ENCODE measurements around the gene GNAS-AS1.

Gene GNAS-AS1

DNA sequence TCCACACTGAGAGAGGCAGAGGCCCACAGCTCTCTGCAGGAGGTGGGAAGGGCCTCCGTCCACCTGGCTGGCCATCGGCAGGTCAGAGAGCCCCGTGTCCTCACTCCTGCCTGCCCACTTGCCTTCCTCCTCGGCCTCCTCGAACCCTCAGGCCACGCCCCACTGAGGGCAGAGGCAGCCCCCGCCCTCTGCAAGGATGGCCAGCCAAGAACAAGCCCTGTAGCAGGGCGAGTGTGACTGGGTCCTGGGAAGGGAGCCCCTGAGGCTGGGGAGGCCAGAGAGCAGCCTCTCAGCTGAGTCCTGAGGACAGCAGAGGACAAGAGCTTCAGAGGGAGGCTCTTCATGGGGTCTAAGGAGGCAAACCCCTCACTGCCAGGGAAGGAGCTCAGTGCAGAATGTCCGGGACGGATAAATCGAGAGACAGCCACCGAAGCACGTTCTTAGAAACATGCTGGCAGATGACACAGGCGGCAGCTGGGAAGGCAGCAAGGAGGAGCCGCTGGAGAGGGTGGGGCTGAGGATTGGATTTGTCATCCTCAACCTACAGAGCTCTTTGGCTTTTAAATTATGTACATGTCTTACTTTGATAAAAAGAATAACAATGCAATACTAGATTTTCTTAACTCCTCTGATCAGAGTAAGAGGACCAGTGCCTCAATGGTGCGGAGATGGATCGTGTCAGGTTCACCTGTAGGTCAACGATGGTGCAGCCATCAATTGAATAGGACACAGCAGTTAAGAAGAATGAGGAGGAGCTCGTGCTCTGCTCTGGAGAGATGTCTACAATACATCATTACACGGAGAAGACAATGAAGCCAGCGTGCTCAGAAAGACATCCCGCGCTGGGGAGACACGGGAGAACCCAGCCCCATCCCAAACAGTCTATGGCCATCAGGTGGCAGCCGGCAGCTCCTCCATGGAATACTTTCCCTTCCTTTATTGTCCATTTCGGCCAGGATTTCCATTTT, 53.0 kb downstream of the GNAS-AS1 start:
- Histone ChIP-seq H2BK120ac (ENCODE audit: insufficient read depth, low read length, poor library complexity) (no peak overlapping the region), H3K4me2 (ENCODE audit: low read length) (no peak overlapping the region), H4K91ac (ENCODE audit: low read depth, low read length) (no peak overlapping the region), H3K4me1 (ENCODE audit: control insufficient read depth in 1 of 2, insufficient read depth in 2 of 2, low read length in 2 of 2) (no peaks in the 10 kb centered on the region), H3K9me3 (ENCODE audit: insufficient read depth, low read depth, low read length) (no peaks in the 10 kb centered on the region), H3K27me3 (ENCODE audit: insufficient read depth, low read length) (no peaks in the 10 kb centered on the region), H2AFZ (ENCODE audit: insufficient read depth, low read length, poor library complexity) (no peak overlapping the region), H3K79me1 (ENCODE audit: low read length) (no peaks in the 10 kb centered on the region), H3K4ac (ENCODE audit: low read depth, low read length) (no peak overlapping the region), H3K79me2 (ENCODE audit: control insufficient read depth, insufficient read depth, low read length, poor library complexity) (no peaks in the 10 kb centered on the region), H3K14ac (ENCODE audit: low read length) (no peak overlapping the region), H3K36me3 (ENCODE audit: control insufficient read depth in 1 of 2, insufficient read depth in 2 of 2, low read length in 2 of 2) (no peaks in the 10 kb centered on the region), H3K9ac (ENCODE audit: low read length) (no peak overlapping the region), H2BK5ac (ENCODE audit: low read depth, low read length, poor library complexity) (no peak overlapping the region), H3K4me3 (ENCODE audit: low read depth, low read length) (no peak overlapping the region), H2BK12ac (ENCODE audit: low read length) (no peak overlapping the region), H2AK5ac (ENCODE audit: low read length) (no peak overlapping the region), H3K18ac (ENCODE audit: low read length) (no peak overlapping the region), H4K12ac (ENCODE audit: low read depth, low read length) (no peak overlapping the region), H4K8ac (ENCODE audit: low read depth, low read length) (no peak overlapping the region), H3K27ac (ENCODE audit: low read depth, low read length) (no peak overlapping the region), H3K23ac (ENCODE audit: low read length) (no peak overlapping the region)
- DNase-seq, result peak; percentile 25 to 45
- WGBS (ENCODE audit: extremely low coverage, insufficient coverage, insufficient read length), result no CpG with 5 or more reads among the region's 26 CpGs

DNA sequence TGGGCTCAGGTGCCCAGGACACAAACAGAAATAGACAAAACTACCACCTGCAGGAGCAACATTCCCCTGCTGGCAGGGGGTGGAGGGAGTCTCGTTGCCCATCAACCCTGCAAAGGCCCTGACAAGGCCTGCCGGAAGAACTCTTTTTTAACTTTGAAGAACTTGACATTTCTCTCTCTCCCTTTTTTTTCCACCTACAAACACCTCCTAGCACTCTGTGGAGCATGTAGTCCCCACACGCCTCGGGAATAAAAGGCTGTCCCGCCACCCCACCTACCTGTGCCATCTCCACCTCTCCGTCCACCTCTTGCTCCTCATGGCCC, 54.8 kb downstream of the GNAS-AS1 start:
- Histone ChIP-seq H3K9ac (ENCODE audit: low read length) (no peak overlapping the region), H2BK120ac (ENCODE audit: insufficient read depth, low read length, poor library complexity) (no peak overlapping the region), H4K8ac (ENCODE audit: low read depth, low read length) (no peak overlapping the region), H2AFZ (ENCODE audit: insufficient read depth, low read length, poor library complexity) (no peak overlapping the region), H2BK5ac (ENCODE audit: low read depth, low read length, poor library complexity) (no peak overlapping the region), H3K79me1 (ENCODE audit: low read length) (no peaks in the 10 kb centered on the region), H3K4me2 (ENCODE audit: low read length) (no peak overlapping the region), H3K9me3 (ENCODE audit: insufficient read depth, low read depth, low read length) (peaks cover 3% of the 10 kb centered on the region), H4K91ac (ENCODE audit: low read depth, low read length) (no peak overlapping the region), H3K4ac (ENCODE audit: low read depth, low read length) (no peak overlapping the region), H3K27ac (ENCODE audit: low read depth, low read length) (no peak overlapping the region), H4K12ac (ENCODE audit: low read depth, low read length) (no peak overlapping the region), H3K4me3 (ENCODE audit: low read depth, low read length) (no peak overlapping the region), H3K18ac (ENCODE audit: low read length) (no peak overlapping the region), H3K4me1 (ENCODE audit: control insufficient read depth in 1 of 2, insufficient read depth in 2 of 2, low read length in 2 of 2) (no peaks in the 10 kb centered on the region), H3K27me3 (ENCODE audit: insufficient read depth, low read length) (no peaks in the 10 kb centered on the region), H3K79me2 (ENCODE audit: control insufficient read depth, insufficient read depth, low read length, poor library complexity) (no peaks in the 10 kb centered on the region), H2BK12ac (ENCODE audit: low read length) (no peak overlapping the region), H2AK5ac (ENCODE audit: low read length) (no peak overlapping the region), H3K23ac (ENCODE audit: low read length) (no peak overlapping the region), H3K14ac (ENCODE audit: low read length) (no peak overlapping the region), H3K36me3 (ENCODE audit: control insufficient read depth in 1 of 2, insufficient read depth in 2 of 2, low read length in 2 of 2) (no peaks in the 10 kb centered on the region)
- no peak for DNase-seq
- WGBS (ENCODE audit: extremely low coverage, insufficient coverage, insufficient read length), result no CpG with 5 or more reads among the region's 6 CpGs

DNA sequence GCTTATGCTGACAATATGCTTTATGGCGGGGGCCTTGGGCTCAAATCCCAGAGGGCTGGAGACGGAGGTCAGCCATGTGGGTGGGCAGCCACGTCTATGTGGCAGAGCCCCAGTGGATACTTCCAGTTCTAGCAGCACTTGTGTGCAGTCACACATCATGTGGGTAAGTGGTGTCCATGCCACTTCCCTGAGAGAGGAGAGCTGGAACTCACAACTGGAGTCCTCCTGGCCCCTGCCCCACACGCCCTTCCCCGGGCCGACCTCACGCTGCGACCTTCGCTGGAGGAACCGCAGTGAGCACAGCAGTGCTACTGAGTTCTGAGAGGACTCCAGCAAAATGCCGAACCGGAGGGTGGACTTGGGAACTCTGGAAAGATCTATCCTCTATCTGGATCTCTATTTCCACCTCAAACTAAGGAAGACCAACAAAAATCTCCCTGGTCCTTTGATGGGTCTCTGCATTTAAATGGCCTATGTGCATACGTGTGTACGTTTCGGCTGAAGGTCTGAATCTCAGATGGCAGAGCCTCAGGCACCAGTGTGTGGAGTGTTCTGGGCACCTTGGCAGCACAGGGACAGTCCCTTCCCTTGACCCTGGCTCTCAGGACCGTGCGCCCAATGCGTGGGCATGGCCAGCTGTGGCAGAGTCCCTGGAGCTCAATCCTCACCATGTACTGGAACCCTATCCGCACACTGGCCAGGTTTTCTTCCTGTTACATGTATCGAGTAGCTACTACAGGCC, 55.4 kb downstream of the GNAS-AS1 start:
- H3K9ac ChIP-seq (ENCODE audit: low read length), result no peak overlapping the region
- DNase-seq, result no peak
- no peak overlapping the region for H4K12ac ChIP-seq (ENCODE audit: low read depth, low read length)
- H2BK12ac ChIP-seq (ENCODE audit: low read length), result no peak overlapping the region
- H2AFZ ChIP-seq (ENCODE audit: insufficient read depth, low read length, poor library complexity), result no peak overlapping the region
- H3K36me3 ChIP-seq (ENCODE audit: control insufficient read depth in 1 of 2, insufficient read depth in 2 of 2, low read length in 2 of 2), result no peaks in the 10 kb centered on the region
- H3K9me3 ChIP-seq (ENCODE audit: insufficient read depth, low read depth, low read length), result peaks cover 3% of the 10 kb centered on the region
- no peak overlapping the region for H2BK5ac ChIP-seq (ENCODE audit: low read depth, low read length, poor library complexity)
- no peak overlapping the region for H3K4me3 ChIP-seq (ENCODE audit: low read depth, low read length)
- no peak overlapping the region for H2AK5ac ChIP-seq (ENCODE audit: low read length)
- H3K14ac ChIP-seq (ENCODE audit: low read length), result no peak overlapping the region
- no peaks in the 10 kb centered on the region for H3K4me1 ChIP-seq (ENCODE audit: control insufficient read depth in 1 of 2, insufficient read depth in 2 of 2, low read length in 2 of 2)
- WGBS (ENCODE audit: extremely low coverage, insufficient coverage, insufficient read length), result no CpG with 5 or more reads among the region's 20 CpGs
- no peaks in the 10 kb centered on the region for H3K79me2 ChIP-seq (ENCODE audit: control insufficient read depth, insufficient read depth, low read length, poor library complexity)
- H3K18ac ChIP-seq (ENCODE audit: low read length), result no peak overlapping the region
- no peak overlapping the region for H4K8ac ChIP-seq (ENCODE audit: low read depth, low read length)
- no peaks in the 10 kb centered on the region for H3K79me1 ChIP-seq (ENCODE audit: low read length)
- H3K27ac ChIP-seq (ENCODE audit: low read depth, low read length), result no peak overlapping the region
- no peak overlapping the region for H3K4me2 ChIP-seq (ENCODE audit: low read length)
- H4K91ac ChIP-seq (ENCODE audit: low read depth, low read length), result no peak overlapping the region
- H3K27me3 ChIP-seq (ENCODE audit: insufficient read depth, low read length), result no peaks in the 10 kb centered on the region
- no peak overlapping the region for H3K23ac ChIP-seq (ENCODE audit: low read length)
- no peak overlapping the region for H3K4ac ChIP-seq (ENCODE audit: low read depth, low read length)
- H2BK120ac ChIP-seq (ENCODE audit: insufficient read depth, low read length, poor library complexity), result no peak overlapping the region

GRCh38 chr20:58794510-58795180, 56.1 kb downstream of the GNAS-AS1 start:
- no peak overlapping the region for H2AK5ac ChIP-seq (ENCODE audit: low read length)
- no peaks in the 10 kb centered on the region for H3K79me1 ChIP-seq (ENCODE audit: low read length)
- H3K27me3 ChIP-seq (ENCODE audit: insufficient read depth, low read length), result no peaks in the 10 kb centered on the region
- H3K4me3 ChIP-seq (ENCODE audit: low read depth, low read length), result no peak overlapping the region
- no peak overlapping the region for H3K9ac ChIP-seq (ENCODE audit: low read length)
- no peak overlapping the region for H2AFZ ChIP-seq (ENCODE audit: insufficient read depth, low read length, poor library complexity)
- DNase-seq, result no peak
- no peak overlapping the region for H3K4me2 ChIP-seq (ENCODE audit: low read length)
- H2BK120ac ChIP-seq (ENCODE audit: insufficient read depth, low read length, poor library complexity), result no peak overlapping the region
- H2BK5ac ChIP-seq (ENCODE audit: low read depth, low read length, poor library complexity), result no peak overlapping the region
- H3K4ac ChIP-seq (ENCODE audit: low read depth, low read length), result no peak overlapping the region
- H3K36me3 ChIP-seq (ENCODE audit: control insufficient read depth in 1 of 2, insufficient read depth in 2 of 2, low read length in 2 of 2), result no peaks in the 10 kb centered on the region
- no peak overlapping the region for H2BK12ac ChIP-seq (ENCODE audit: low read length)
- peaks cover 3% of the 10 kb centered on the region for H3K9me3 ChIP-seq (ENCODE audit: insufficient read depth, low read depth, low read length)
- WGBS (ENCODE audit: extremely low coverage, insufficient coverage, insufficient read length), result no CpG with 5 or more reads among the region's 19 CpGs
- H3K18ac ChIP-seq (ENCODE audit: low read length), result no peak overlapping the region
- no peak overlapping the region for H4K91ac ChIP-seq (ENCODE audit: low read depth, low read length)
- H3K27ac ChIP-seq (ENCODE audit: low read depth, low read length), result no peak overlapping the region
- H3K23ac ChIP-seq (ENCODE audit: low read length), result no peak overlapping the region
- no peak overlapping the region for H3K14ac ChIP-seq (ENCODE audit: low read length)
- H3K4me1 ChIP-seq (ENCODE audit: control insufficient read depth in 1 of 2, insufficient read depth in 2 of 2, low read length in 2 of 2), result no peaks in the 10 kb centered on the region
- H3K79me2 ChIP-seq (ENCODE audit: control insufficient read depth, insufficient read depth, low read length, poor library complexity), result no peaks in the 10 kb centered on the region
- H4K12ac ChIP-seq (ENCODE audit: low read depth, low read length), result no peak overlapping the region
- H4K8ac ChIP-seq (ENCODE audit: low read depth, low read length), result no peak overlapping the region

All from trophoblast cell (in vitro differentiated cells and primary cell).